Stimulated activated CD8-positive, alpha-beta memory T cell treated with anti-CD3 and anti-CD28 coated beads, Interleukin-15, amount 100 ng/mL, for 4 hours (primary cell): ENCODE data around the gene TENM4.
"Not testable (repeated sequence)": the region's sequence is repeated elsewhere in the genome, so short reads cannot be mapped to it uniquely, and the experiment has no call there.

ENCODE experiments used
- DNase-seq, 2 donors: peaks; one replicate each; pipeline ENCODE4 v3.0.0-alpha.2; 2020; ENCODE audit warnings: low read depth in 2 of 2

Gene TENM4

GRCh38 chr11:78902771-78903507 lies 537.9 kb downstream of the TENM4 start:
- no peak for DNase-seq

- DNase-seq: no peak
These were observed 539.0 kb downstream of the TENM4 start for GRCh38 chr11:78901831-78902230.

- DNase-seq: no peak
These were observed 542.5 kb downstream of the TENM4 start for GRCh38 chr11:78898266-78898775.

GRCh38 chr11:78893996-78894395 lies 546.8 kb downstream of the TENM4 start:
- DNase-seq: no peak

- no peak for DNase-seq
These were observed 551.1 kb downstream of the TENM4 start for GRCh38 chr11:78889698-78890097.

GRCh38 chr11:78886616-78887015 lies 554.2 kb downstream of the TENM4 start:
- no peak for DNase-seq

GRCh38 chr11:78884761-78885160 lies 556.1 kb downstream of the TENM4 start:
- no peak for DNase-seq

- DNase-seq: no peak
These were observed 557.3 kb downstream of the TENM4 start for GRCh38 chr11:78883506-78883905.

GRCh38 chr11:78879094-78879980 lies 561.5 kb downstream of the TENM4 start:
- DNase-seq: not testable (repeated sequence)

GRCh38 chr11:78878631-78879030 lies 562.2 kb downstream of the TENM4 start:
- no peak for DNase-seq

GRCh38 chr11:78876676-78877075 lies 564.2 kb downstream of the TENM4 start:
- no peak for DNase-seq

- DNase-seq: no peak
These were observed 570.2 kb downstream of the TENM4 start for GRCh38 chr11:78870655-78871054.

GRCh38 chr11:78869293-78869692 lies 571.5 kb downstream of the TENM4 start:
- DNase-seq: no peak

- no peak for DNase-seq
These were observed 572.3 kb downstream of the TENM4 start for GRCh38 chr11:78868563-78868962.

GRCh38 chr11:78860720-78861422 lies 580.0 kb downstream of the TENM4 start:
- DNase-seq: no peak

GRCh38 chr11:78857688-78858087 lies 583.1 kb downstream of the TENM4 start:
- no peak for DNase-seq

GRCh38 chr11:78856211-78856610 lies 584.6 kb downstream of the TENM4 start:
- DNase-seq: no peak

GRCh38 chr11:78855116-78855515 lies 585.7 kb downstream of the TENM4 start:
- DNase-seq: no peak

GRCh38 chr11:78853521-78853920 lies 587.3 kb downstream of the TENM4 start:
- DNase-seq: no peak

GRCh38 chr11:78851878-78852586 lies 588.8 kb downstream of the TENM4 start:
- DNase-seq: no peak

- DNase-seq: no peak
These were observed 590.8 kb downstream of the TENM4 start for GRCh38 chr11:78850078-78850477.
